HG03066 (cell line): Measurements from ENCODE around the gene LRRC8E.

ENCODE experiments used
- ATAC-seq: cut with Tn5 transposase; IDR thresholded peaks from one replicate; pipeline ENCODE4 v1.9.1; 2021; ENCODE audit warnings: low read depth; ENCODE audit not compliant: unreplicated experiment

The LRRC8E gene

GRCh38 chr19:7904074-7905020 lies 16.0 kb downstream of the LRRC8E start:
- ATAC-seq, result peak; percentile 32

- no peak for ATAC-seq
Observed at GRCh38 chr19:7905268-7905667, 17.0 kb downstream of the LRRC8E start.

- no peak for ATAC-seq
Observed at GRCh38 chr19:7905859-7906258, 17.5 kb downstream of the LRRC8E start.

GRCh38 chr19:7907122-7907521 lies 18.8 kb downstream of the LRRC8E start:
- ATAC-seq, result no peak

- ATAC-seq, result no peak
Observed at GRCh38 chr19:7907544-7907943, 19.2 kb downstream of the LRRC8E start.

- ATAC-seq, result no peak
Observed at GRCh38 chr19:7908078-7908699, 19.9 kb downstream of the LRRC8E start.

- no peak for ATAC-seq
Observed at GRCh38 chr19:7908742-7909461, 20.6 kb downstream of the LRRC8E start.

GRCh38 chr19:7909471-7910067 lies 21.3 kb downstream of the LRRC8E start:
- ATAC-seq, result no peak

GRCh38 chr19:7910321-7911161 lies 22.2 kb downstream of the LRRC8E start:
- no peak for ATAC-seq

GRCh38 chr19:7911508-7912143 lies 23.3 kb downstream of the LRRC8E start:
- no peak for ATAC-seq

- no peak for ATAC-seq
Observed at GRCh38 chr19:7912144-7912696, 23.9 kb downstream of the LRRC8E start.

GRCh38 chr19:7912697-7913564 lies 24.6 kb downstream of the LRRC8E start:
- ATAC-seq, result no peak

GRCh38 chr19:7913652-7914051 lies 25.3 kb downstream of the LRRC8E start:
- no peak for ATAC-seq

- no peak for ATAC-seq
Observed at GRCh38 chr19:7914099-7914498, 25.8 kb downstream of the LRRC8E start.

- ATAC-seq, result no peak
Observed at GRCh38 chr19:7914598-7915045, 26.3 kb downstream of the LRRC8E start, which contains the start of gene TGFBR3L. TSS of gene TGFBR3L (plus strand) at chr19:7914830.

GRCh38 chr19:7915250-7916102 lies 27.2 kb downstream of the LRRC8E start:
- no peak for ATAC-seq
